Fibroblast of upper back skin (primary cell): ENCODE results near the gene BRWD1.
"Not testable (repeated sequence)": the region's sequence is repeated elsewhere in the genome, so short reads cannot be mapped to it uniquely, and the experiment has no call there.

Source experiments
- DNase-seq: peaks from one replicate; pipeline ENCODE4 v3.0.0-alpha.2; 2013

The BRWD1 gene

DNA sequence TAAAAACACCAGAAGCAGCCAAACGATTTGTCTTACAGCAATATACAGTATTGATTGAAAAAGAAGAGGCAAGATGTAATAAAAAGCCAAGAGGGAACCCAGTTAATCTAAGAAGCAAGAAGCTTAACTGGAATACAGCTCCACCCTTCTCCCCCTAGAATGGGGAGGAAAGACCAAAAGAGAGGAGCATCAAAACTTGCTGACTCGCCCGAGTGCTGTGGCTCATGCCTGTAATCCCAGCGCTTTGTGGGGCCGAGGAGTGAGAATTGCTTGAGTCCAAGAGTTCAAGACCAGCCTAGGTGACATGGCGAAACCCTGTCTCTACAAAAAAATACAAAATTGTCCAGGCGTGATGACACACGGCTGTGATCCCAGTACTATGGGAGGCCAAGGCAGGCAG, 32.2 kb downstream of the BRWD1 start:
- DNase-seq = no peak

DNA sequence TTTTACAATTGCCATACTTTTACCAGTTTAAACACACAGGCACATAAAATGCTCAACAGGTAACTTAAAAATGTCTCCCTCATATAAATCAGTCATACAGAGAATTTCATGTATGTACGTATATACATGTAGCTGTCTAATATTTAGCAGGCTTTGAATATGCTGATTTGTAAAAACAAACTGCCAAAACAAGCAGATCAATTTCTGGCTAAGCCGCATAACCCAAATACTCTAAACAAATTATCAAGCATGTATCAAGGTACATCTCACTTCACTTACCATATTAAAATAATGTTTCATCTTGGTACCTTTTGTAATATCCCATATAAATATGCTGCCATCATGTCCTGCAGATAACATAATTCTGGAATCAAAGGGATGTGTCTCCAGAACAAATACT, 43.8 kb downstream of the BRWD1 start:
- DNase-seq = no peak

DNA sequence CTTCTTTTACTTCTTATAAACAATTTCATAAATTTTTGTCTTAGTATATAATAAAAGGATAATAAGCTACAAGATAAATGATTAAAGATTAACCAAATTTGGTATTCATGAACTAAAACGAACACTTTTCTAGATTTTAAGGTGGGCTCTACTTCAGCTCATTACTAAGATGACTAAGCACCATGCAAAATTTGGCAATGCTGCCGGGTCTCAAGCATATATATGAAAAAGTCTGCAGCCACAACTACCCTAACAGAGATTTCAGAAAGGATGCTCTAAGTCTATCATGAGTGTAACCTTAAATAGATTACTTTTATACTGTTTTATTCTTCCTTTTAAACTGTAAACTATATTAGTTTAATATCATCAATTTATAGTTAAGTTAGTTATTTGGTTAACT, 47.8 kb downstream of the BRWD1 start:
- no peak for DNase-seq

DNA sequence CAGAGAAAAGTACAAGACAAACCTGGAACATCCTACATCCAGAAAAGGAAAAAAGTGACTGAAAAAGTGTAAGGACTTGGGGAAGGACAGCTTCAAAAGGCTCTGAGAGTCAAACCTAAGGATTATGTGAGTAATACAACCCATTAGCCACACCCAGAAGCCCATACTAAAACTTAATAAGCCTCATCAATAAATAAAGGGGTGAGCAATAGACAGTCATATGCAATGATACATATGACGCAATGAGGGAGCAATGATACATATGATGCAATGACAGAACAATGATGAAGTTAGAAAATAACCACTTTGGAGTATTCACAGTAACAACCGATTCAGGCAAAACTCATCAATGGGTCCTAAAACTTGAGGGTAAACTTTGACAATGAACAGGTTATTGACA, 50.1 kb downstream of the BRWD1 start:
- DNase-seq = peak; percentile 62

DNA sequence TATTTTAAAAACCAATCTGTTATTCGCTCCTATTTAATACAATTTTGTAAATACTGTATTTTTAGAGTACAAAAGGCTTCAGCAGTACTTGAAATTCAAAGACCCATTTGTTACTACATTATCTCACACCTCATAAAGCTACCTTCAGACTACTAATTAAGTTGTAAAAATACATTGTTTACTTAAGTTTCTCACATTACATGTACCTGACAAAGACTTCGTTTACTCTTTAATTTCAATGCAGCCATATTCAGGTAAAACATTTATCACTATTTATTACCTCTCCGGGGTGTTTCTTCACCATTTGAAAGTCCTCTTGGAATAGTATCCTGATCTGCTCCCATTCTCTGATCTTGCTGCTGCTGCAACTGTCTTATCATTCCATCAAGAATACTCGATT, 55.2 kb downstream of the BRWD1 start:
- no peak for DNase-seq

DNA sequence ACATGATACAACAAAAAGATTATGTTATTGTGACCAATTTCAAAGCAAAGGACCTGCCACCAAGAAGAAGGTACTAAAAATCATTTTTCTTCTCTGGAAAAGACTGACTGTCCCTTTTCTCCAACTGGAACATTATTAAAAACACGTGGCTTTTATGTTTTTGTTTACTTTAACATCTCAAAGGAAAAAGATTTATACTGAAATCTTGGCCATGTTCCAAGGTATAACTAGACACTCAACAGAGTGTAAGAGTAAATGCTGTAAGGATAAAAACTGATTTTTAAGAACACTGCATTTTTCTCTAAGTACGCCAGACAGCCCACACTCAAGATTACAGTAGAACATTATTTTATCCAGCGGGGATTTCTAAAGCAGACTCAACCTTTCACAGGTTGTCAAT, 62.1 kb downstream of the BRWD1 start:
- DNase-seq = peak; percentile 7

DNA sequence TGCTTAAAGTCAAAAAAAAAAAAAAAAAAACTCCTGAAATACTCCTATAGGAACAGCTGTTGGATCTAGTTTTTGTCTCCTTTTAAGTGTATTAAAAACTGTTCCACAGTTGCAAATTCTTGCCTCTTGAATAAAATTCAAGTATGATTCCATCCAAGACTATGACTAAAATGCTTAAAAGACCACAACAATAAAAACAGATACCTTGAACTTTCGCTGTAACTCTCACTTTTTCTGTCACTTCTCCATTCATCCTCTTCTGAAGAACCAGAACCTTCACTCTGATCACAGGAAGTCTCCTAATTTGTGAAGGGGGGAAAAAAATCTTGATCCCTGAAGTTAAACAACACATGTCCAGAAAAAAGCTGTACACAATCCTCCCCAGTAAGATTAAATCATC, 75.2 kb downstream of the BRWD1 start:
- peak; percentile 16 for DNase-seq

DNA sequence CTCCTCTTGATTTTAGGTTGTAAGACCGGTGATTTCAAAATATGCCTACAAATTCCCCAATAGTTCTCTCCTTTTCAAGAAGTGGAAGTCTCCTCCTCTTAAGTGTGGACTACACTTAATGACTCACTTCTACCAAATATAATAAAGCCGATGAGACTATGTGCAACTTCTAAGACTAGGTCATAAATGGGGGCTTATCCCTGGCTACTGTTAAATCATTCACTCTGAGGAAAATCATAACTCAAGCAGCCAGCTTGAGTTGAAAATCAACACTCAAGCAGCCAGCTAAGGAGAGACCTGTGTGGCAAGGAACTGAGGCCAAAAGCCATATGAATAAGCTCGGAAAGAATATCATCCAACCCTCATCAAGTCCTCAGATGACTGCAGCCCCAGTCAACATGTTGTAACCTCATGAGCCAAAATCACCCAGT, 80.6 kb downstream of the BRWD1 start:
- peak; percentile 22 for DNase-seq

DNA sequence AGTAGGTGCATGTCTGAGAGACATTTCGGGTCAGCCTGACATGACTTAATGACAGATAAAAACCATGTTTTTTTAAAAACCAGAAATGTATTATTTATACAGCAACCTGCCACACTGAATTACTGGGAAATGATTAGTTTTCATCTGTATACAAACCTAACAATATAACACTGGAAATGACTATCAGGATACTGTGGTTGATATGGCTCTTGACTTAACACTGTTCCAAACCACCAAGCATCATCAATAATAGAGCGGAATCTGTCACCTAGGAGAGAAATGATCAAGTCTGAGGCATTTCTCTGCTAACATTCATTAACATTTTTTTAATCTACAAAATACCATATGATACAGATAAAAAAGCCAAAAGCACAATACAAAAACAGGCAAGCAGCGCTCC, 88.5 kb downstream of the BRWD1 start:
- DNase-seq = no peak

DNA sequence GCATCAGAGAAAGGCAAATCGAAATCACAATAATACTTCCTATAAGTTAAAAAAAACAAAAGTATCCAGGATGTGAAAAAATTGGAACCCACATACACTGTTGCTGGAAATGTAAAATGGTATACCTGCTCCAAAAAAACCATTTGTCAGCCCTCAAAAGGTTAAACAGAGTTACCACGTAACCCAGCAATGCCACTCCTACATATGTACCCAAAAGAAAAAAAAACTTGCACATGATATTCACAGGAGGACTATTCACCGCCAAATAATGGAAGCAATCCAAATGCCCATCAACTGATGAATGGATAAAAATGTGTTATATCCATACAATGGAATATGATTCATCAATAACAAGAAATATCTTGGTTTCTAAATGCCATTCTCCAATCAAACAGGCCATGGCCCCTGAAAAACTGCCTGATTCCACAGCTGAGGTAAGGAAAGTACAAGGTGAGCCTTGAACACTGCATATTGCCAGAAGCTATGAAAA, 91.4 kb downstream of the BRWD1 start:
- DNase-seq = no peak

DNA sequence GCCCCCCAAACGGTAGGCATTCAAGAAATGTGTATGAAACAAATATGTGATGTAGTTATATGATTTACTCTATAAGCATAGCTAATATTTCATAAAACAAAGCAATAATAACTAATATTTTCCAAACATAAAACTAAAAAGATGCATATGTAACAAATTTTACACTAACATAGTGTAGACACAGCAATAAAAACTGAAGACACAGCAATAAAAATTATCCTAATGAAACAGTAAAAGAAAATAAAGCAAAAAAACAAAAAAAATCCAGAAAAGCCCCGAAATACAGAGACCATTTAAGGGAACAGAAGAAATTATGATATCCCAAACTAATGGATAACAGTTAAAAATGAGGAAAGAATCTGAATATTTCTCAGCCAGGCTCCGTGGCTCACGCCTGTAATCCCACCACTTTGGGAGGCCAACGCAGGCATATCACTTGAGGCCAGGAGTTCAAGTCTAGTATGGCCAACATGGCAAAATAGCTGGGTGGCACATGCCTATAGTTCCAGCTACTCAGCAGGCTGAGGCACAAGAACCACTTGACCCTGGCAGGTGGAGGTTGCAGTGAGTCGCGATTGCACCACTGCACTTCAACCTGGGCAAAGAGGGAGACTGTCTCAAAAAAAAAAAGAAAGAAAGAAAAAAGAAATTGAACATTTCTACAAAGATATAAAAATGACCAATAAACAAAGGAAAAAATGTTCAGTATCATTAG, 92.0 kb downstream of the BRWD1 start:
- no peak for DNase-seq

DNA sequence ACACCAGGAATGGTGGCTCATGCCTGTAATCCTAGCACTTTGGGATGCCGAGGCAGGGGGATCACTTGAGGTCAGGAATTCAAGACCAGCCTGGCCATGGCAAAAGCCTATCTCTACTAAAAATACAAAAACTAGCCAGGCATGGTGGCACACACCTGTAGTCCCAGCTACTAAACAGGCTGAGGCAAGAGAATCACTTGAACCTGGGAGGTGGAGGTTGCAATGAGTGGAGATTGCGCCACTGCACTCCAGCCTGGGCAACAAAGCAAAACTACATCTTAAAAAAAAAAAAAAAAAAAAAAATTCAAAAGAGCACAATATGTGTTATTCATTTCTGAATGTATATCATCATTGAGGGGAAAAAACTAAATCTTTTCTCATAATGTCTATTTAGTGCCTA, 92.6 kb downstream of the BRWD1 start:
- DNase-seq = not testable (repeated sequence)

DNA sequence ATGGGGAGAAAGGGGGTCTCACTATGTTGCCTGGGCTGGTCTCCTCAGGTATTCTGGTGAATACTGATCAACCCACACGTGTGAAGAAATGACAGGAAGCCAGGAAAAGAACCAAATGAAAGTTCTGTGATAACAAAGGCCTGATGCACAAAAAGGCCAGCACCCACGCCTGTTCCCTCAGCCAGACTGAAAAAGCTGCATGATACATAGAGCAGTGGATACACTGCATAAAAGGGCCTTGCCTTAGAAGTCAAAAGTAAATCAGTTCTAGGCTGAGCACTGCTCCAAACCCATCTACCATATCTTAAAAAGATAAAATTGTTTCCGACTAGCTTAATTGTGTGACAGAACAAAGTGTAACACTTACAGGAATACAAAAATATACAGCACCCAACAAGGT, 93.3 kb downstream of the BRWD1 start:
- no peak for DNase-seq

DNA sequence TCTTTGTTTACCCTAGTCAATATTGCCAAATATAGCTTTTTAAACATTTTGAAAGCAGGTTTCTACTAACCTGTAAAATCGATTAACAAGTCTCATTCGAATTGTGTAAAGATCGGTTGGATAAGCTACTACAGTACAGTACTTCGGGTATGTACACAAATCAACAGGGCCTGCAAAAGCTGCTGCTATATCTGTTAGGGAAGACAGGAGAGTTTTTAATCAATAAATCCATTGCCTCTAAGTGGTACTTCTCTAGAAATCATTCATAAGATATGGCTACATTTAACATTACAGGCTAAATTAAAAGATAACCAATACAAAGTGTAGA, 95.4 kb downstream of the BRWD1 start:
- no peak for DNase-seq

DNA sequence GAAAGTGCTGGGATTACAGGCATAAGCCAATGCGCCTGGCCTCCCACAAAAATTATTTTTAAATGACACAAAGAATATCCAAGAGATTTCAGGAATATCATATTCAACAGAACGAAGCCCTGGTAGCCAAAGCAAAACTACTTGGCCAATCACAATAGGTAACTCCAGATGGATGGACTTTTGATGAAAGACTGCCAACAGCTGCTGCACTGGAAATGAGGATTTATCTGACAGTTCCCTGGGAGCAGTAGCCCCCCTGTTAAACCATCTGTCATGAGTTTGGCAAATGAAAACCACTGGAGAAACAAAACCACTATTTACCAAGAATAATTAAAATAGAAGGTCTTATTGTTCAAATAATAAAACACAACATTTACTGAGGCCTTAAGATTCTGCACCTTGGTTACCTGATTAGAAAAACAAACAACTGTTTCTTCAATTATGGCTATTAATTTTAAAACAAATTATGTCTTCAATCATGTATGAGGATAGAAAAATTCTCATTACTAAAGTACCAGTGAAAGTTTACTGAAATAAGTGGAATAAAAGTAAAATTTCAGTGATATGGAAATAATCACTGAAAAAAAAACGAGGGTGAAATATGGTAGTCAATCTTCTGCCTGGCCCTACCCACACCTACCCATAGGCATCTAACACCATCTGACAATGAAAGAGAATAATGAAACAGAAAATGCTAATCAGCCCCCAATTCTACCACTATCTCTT, 95.9 kb downstream of the BRWD1 start:
- no peak for DNase-seq

DNA sequence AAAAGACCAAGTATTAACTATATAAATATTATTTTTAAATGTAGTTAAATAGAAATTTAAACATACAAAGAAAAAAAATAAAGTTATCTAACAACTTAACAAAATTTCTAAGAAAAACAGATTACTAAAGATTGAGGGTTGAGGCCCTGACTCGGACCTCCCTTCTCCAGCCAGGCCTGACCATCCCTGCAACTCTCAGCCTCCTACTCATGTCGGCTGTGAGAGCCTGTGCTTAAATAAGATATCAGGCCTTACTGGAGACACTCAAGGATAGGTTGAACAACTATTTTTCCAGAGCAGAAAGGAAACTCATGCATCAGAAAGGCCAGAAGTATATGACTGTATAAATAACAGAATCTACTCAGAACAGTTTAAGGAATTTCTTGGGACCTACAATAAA, 97.1 kb downstream of the BRWD1 start:
- DNase-seq = no peak

DNA sequence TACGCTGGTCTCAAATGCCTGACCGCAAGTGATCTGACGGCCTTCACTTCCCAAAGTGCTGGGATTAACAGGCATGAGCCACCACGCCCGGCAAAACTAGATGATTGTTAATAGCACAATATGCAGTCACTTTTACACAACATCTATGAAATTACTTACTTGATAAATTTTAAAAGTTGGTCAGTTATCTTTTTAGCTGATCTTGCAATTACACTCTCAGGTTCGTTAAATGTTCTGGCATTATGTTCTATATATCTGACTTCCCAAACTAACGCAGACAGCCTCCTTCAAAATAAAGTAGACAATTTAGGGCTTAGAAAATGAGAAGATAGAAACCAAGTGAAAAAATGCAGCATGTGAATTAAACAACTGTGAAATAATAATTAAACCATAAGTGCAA, 98.4 kb downstream of the BRWD1 start:
- no peak for DNase-seq

DNA sequence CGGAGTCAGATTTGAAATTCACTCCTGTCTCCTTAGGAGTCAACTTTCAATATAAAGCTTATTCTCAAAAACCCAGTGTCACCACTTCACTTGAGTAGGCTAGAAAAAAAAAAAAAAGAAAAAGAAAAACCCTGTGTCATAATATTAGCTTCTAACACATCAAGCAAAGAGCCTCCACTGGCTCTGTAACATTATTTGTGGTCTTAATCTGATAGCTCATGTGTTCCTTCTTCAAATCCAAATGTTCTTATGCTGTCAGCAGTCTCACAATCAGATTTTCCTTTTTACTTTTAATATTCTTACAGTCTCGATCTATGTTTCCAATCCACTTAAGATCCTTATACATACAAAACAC, 104.1 kb downstream of the BRWD1 start:
- no peak for DNase-seq

DNA sequence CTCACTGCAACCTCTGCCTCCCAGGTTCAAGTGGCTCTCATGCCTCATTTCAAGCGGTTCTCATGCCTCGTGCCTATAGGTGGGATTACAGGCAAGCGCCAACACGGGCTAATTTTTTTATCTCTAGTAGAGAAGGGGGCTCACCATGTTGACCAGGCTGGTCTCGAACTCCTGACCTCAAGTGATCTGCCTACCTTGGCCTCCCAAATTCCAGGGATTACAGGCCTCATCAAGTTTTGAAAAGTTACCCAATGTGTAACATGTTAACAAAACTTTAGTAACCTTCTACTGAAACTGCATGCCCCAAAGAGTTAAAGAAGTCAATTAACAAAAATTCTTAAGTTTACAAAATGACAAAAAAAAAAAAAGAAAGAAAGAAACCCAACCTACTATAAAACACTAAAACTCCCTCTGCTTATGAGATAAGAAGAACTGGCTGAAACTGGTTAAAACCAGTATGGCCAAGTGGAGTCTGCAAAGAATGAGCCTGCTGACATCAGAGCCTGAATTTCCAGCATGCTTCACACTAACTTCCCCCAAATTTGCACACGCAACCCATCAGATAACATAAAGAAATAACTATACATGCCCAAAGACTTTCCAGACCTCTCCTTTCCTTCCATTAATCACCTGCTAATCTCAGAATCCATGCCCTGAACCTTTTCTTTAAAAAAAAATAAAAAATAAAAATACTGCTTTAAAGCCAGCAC, 104.7 kb downstream of the BRWD1 start:
- no peak for DNase-seq

DNA sequence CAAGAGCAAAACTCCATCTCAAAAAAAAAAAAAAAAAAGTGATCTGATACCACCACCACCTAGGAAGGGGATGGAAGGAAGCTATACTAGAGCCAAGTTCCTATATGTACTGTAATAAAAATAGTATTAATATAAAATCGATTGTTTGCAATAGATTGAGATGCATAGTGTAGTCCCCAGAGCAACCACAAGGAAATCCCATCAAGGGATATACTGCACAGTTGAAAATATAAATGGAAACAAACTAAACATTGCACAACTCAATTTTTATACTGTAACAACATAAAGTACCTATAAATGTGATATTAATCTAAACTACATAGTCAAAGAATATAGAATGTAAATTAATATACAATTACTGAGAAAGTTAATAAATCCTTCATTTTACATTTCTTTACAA, 109.3 kb downstream of the BRWD1 start:
- no peak for DNase-seq

DNA sequence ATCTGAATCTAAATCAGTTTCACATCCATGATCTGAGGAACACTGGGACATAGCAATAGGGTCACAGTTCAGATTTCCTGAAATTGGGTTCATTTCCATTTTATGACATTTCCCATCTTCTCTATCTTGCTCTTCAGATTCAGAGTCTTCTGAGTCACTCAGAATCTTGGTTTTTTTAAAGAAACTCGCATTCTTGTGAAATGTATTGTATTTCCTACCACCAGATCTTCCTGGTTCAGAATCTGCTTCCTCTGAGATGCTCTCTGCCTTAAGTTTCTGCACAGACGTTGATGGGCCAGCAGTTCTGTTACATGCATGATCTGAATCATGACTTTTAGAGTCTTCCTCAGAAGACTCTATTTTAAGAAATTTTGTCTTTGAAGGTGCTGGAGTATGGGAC, 114.6 kb downstream of the BRWD1 start:
- DNase-seq = no peak

DNA sequence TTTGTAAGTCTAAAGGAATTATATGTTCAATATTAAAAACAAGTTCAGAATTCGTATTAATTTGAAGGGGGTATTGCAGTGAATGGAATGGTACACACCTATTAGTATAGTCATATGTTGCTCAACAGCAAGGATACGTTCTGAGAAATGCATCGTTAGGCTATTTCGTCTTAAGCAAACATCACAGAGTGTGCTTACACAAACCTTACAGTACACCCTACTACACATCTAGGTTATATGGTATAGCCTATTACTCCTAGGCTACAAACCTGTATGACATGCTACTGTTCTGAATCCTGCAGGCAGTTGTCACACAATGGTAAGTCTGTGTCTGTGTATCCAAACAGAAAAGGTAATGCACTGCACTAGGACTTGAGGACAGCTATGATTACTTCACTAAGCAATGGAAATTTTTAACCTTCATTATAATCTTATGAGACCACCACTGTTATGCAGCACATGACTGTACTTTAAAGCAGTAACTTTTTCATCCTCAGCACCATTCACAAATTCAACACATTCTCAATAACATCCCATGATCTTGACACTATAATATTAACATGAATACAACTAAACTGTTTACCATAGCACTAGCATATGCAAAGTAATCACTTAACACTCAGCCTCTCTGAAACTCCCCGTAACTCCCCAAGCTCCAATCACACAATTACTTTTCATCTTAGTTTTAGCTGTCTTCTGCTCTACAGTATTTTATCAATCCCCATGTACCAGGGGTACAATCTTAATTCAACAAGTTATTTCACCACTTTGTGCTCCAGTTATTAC, 115.8 kb downstream of the BRWD1 start:
- no peak for DNase-seq

DNA sequence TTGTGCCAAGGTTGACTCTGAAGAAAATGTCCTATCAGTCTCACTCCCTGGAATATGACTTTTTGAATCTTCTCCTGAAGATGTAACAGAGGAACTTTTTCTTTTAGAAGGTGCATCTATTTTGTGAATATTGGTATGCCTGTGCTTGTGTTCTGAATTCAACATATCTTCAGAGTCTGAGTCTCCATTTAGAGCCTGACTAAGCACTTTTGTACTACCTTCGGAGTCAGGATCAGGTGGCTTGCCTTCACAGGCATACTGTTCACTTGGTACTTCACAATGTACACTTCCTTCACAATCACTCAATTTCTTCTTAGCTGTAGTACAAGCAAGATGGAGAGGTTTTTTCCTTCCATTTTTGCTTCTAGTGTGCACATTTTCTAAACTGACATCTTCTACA, 116.6 kb downstream of the BRWD1 start:
- DNase-seq = no peak
